SIG-M5 treated with dmso at 0.1 percent for 504 hours (cell line): ENCODE data around the gene GPHA2.
"Not testable (repeated sequence)": the region's sequence is repeated elsewhere in the genome, so short reads cannot be mapped to it uniquely, and the experiment has no call there.

Experiments
- DNase-seq: peaks from one replicate; lab custom pipeline; 2025; ENCODE audit not compliant: unreplicated experiment; lab: John Stamatoyannopoulos, UW

Gene GPHA2

GRCh38 chr11:64935359-64936081 is at the start of gene GPHA2:
TSS of gene GPHA2 (minus strand) at chr11:64935893. CDS start at chr11:64935460, 433 bp downstream.
- no peak for DNase-seq

GRCh38 chr11:64983339-64983738 is 47.6 kb upstream of the GPHA2 start:
- not testable (repeated sequence) for DNase-seq

GRCh38 chr11:64976651-64977050 is 41.0 kb upstream of the GPHA2 start:
- no peak for DNase-seq

- no peak for DNase-seq
Measured at GRCh38 chr11:64974124-64974523, 38.4 kb upstream of the GPHA2 start.

- DNase-seq, result no peak
Measured at GRCh38 chr11:64971421-64972233, 35.9 kb upstream of the GPHA2 start, which contains the start of gene MAJIN. TSS of gene MAJIN (minus strand) at chr11:64972108. CDS start at chr11:64959405, 12,703 bp downstream.

- DNase-seq, result no peak
Measured at GRCh38 chr11:64970731-64971151, 35.0 kb upstream of the GPHA2 start.

- no peak for DNase-seq
Measured at GRCh38 chr11:64969209-64969608, 33.5 kb upstream of the GPHA2 start.

GRCh38 chr11:64967375-64967774 is 31.7 kb upstream of the GPHA2 start:
- no peak for DNase-seq

GRCh38 chr11:64963072-64963631 is 27.5 kb upstream of the GPHA2 start:
- DNase-seq, result no peak

- DNase-seq, result no peak
Measured at GRCh38 chr11:64960719-64961118, 25.0 kb upstream of the GPHA2 start.

- no peak for DNase-seq
Measured at GRCh38 chr11:64959498-64959897, 23.8 kb upstream of the GPHA2 start.

GRCh38 chr11:64954201-64954600 is 18.5 kb upstream of the GPHA2 start:
- DNase-seq, result no peak

- DNase-seq, result no peak
Measured at GRCh38 chr11:64951529-64951928, 15.8 kb upstream of the GPHA2 start.

GRCh38 chr11:64947208-64947814 is 11.6 kb upstream of the GPHA2 start:
- no peak for DNase-seq

GRCh38 chr11:64936539-64936938 is 846 bp upstream of the GPHA2 start:
- DNase-seq, result no peak

GRCh38 chr11:64934682-64935358 is 873 bp downstream of the GPHA2 start:
- no peak for DNase-seq

- no peak for DNase-seq
Measured at GRCh38 chr11:64933935-64934681, 1.6 kb downstream of the GPHA2 start.

- DNase-seq, result no peak
Measured at GRCh38 chr11:64933213-64933934, 2.3 kb downstream of the GPHA2 start.

- no peak for DNase-seq
Measured at GRCh38 chr11:64932324-64932723, 3.4 kb downstream of the GPHA2 start.
